HTR-8/SVneo (cell line): Measurements from ENCODE around the gene WFIKKN1.

Experiments used
- DNase-seq: peaks from one replicate; pipeline ENCODE4 v3.0.0; 2011; ENCODE audit warnings: low spot score, mixed read lengths; ENCODE audit not compliant: insufficient read length
- FAIRE-seq: peaks from 2 replicates; lab custom pipeline; 2011; peaks lifted over from hg19 to GRCh38; lab: Jason Lieb, UNC

WFIKKN1 gene

DNA sequence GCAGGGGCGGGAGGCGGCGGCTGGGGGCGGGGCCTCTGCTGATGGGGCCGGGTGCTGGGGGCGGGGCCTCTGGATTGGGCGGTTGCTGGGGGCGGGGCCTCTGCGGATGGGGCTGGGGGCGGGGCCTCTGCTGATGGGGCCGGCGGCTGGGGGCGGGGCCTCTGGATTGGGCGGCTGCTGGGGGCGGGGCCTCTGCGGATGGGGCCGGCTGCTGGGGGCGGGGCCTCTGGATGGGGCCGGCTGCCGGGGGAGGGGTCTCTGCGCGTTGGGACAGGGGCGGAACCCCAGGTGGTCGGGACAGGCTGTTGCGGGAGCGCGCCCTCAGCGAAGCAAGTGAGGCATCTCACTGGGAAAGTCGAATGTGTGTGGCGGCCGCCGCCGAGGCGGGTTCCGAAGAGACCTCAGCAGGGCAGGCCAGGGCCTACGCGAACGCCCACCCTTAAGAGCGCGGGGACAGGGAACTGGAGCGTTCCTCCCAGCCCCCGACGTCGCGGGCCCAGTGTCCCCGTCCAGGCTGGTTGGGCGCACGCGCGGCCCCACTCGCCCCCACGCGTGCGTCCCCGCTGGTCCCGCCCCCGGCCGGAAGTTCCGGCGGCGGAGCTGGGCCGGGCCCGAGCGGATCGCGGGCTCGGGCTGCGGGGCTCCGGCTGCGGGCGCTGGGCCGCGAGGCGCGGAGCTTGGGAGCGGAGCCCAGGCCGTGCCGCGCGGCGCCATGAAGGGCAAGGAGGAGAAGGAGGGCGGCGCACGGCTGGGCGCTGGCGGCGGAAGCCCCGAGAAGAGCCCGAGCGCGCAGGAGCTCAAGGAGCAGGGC, 49.2 kb downstream of the WFIKKN1 start, which contains the start of gene STUB1:
Gene STUB1 (plus strand): TSS at position 597 of the 811 bp plus-strand sequence. CDS start 116 bp downstream, at position 713.
- DNase-seq (peak; percentile 79), FAIRE-seq (peak; percentile 81)

DNA sequence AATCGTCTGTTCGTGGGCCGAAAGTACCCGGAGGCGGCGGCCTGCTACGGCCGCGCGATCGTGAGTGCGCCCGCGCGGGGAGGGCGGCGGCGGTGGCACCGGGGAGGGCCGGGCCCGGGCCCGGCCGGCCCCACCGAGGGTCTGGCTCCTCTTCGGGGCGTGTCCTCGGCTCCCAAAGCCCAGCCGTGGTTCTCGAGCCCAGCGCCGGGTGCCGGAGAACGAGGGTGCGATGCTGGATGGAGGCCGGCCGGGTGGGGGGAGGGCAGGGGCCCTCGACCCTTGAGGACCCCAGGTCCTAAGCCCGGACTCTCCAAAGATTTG, 49.8 kb downstream of the WFIKKN1 start:
- DNase-seq (no peak), FAIRE-seq (no peak)

DNA sequence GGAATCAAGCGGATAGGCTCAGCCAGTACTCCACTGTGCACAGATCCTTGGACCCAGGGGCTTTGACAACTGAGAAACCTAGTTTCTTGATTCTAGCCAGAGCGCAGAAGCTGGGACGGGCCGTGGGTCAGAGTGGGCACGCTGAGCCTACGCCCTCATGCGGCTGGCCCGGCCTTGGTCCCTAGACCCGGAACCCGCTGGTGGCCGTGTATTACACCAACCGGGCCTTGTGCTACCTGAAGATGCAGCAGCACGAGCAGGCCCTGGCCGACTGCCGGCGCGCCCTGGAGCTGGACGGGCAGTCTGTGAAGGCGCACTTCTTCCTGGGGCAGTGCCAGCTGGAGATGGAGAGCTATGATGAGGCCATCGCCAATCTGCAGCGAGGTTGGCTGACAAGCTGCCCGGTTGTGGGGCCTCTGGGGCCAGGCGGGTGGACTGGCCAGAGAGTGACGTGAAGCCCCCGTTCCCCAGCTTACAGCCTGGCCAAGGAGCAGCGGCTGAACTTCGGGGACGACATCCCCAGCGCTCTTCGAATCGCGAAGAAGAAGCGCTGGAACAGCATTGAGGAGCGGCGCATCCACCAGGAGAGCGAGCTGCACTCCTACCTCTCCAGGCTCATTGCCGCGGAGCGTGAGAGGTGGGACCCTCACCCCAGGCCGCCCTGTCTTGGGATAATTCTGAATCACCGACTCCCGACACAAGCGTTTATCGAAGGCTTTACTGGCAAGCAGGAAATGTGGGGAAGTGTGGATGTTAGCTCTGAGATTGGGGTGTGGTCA, 50.4 kb downstream of the WFIKKN1 start:
- no peak for FAIRE-seq
- no peak for DNase-seq

DNA sequence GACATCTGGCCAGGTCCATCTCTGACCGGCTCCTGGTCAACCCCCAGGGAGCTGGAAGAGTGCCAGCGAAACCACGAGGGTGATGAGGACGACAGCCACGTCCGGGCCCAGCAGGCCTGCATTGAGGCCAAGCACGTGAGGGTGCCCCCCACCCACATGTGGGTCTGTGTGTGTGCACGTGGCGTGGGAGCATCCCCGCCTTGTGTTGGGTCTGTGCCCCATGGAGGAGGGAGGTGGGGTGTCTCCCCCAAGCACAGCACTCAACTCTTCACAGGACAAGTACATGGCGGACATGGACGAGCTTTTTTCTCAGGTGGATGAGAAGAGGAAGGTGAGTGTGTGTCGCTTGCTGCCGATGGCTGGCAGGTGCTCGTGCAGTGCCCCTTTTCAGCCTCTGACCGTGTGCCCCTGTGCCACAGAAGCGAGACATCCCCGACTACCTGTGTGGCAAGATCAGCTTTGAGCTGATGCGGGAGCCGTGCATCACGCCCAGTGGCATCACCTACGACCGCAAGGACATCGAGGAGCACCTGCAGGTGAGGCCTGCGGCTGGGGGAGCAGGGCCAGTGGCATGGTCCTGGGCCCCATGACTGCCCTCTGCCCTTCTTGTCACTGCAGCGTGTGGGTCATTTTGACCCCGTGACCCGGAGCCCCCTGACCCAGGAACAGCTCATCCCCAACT, 51.1 kb downstream of the WFIKKN1 start:
- DNase-seq, result no peak
- FAIRE-seq, result no peak

DNA sequence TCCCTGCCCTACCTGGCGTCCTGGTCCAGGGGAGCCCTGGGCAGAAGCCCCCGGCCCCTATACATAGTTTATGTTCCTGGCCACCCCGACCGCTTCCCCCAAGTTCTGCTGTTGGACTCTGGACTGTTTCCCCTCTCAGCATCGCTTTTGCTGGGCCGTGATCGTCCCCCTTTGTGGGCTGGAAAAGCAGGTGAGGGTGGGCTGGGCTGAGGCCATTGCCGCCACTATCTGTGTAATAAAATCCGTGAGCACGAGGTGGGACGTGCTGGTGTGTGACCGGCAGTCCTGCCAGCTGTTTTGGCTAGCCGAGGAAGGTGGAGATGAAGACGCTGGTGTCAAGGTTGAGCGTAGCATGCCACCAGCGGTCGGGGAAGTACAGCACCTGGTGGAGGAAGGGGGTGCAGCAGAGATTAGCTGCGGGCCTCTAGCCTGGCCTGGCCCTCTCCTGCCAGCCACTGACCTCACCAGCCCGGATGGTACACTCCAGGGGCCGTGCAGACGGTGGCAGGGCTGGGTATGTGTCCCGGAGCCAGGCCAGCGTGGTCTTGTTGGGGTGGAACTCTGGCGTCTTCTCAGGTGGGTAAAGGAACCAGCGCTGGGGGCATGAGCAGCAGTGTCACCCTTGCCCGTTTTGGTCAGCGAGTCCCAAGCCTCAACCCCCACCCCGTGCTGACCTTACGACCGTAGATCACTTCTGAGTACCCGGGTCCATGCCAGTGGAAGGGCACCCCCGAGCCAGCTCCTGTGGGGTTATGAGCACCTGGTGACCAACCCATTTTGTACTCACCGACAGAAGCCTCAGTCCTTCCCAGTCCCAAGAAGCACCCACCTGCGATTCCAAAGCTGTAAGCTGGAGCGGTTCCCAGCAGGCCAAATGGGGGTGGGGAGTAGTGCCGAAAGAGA, 52.0 kb downstream of the WFIKKN1 start:
- peak; percentile 62 for FAIRE-seq

DNA sequence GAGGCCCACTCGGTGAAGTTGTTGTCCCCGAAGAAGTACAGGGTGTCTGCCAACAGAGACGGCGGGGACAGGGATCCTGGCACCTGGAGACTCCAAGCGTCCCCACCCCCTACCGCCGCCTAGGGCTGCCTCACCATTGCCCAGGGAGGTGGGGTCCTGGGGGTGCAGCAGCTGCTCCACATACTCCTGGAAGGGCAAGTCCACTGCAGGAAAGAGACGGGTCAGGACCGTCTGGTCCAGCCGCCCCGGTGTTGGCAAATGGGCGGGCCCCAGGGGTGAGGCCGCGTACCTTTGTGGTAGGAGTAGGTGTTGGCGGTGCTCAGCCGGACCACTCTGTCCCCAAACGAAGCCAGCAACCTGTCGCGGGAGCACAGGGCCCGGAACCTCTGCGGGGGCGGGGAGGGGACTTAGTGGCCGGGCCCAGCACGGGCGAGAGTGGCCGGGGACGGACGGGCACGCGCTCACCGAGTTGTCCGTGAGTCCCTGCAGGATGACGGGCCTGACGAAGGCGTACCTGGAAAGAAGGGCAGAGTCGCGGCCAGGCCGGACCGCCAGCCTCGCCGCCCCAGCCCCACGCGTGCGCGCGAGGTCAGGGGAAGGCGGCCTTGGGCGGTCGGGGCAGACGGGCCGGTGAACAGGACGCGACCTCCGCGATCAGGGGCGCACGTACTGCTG, 52.7 kb downstream of the WFIKKN1 start:
- DNase-seq (no peak), FAIRE-seq (peak; percentile 44)

More for the DNA sequence above, 52.0 kb downstream of the WFIKKN1 start:
- no peak for DNase-seq
